ENCODE results near the gene WDR59.

Gene WDR59

DNA sequence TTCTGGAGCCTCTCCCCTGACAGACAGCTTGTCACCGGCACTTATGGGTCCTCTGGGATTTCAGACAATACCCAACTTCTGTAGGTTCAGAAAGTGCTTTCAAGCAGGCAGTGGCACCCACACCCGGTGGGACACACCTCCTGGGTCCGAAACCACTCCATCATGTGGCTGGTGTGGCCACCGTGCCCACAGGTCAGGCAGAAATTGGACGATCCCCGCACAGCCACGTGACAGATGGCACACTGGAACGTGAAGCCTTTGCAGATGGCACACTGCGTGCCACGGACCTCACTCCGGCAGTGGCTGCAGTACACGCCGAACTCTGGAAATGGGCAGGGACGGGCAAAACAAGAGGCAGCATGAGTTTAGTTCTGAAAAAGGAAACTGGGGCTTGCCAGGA is 110.8 kb downstream of the WDR59 start:
- no peaks in the 10 kb centered on the region for H3K36me3 ChIP-seq (replicated peaks; ENCODE audit: insufficient read depth, low read length)
- H3K27ac ChIP-seq (ENCODE audit: low read length): no peak overlapping the region
- no peak overlapping the region for H3K4me3 ChIP-seq (ENCODE audit: low read length)
- no peaks in the 10 kb centered on the region for H3K79me2 ChIP-seq (ENCODE audit: low read length)
- no peak overlapping the region for H3K4me2 ChIP-seq (ENCODE audit: low read depth, low read length)
- TF ChIP-seq, protein P1, sequence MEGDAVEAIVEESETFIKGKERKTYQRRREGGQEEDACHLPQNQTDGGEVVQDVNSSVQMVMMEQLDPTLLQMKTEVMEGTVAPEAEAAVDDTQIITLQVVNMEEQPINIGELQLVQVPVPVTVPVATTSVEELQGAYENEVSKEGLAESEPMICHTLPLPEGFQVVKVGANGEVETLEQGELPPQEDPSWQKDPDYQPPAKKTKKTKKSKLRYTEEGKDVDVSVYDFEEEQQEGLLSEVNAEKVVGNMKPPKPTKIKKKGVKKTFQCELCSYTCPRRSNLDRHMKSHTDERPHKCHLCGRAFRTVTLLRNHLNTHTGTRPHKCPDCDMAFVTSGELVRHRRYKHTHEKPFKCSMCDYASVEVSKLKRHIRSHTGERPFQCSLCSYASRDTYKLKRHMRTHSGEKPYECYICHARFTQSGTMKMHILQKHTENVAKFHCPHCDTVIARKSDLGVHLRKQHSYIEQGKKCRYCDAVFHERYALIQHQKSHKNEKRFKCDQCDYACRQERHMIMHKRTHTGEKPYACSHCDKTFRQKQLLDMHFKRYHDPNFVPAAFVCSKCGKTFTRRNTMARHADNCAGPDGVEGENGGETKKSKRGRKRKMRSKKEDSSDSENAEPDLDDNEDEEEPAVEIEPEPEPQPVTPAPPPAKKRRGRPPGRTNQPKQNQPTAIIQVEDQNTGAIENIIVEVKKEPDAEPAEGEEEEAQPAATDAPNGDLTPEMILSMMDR (IDR thresholded peaks at IDR 0.05; ENCODE audit: low read length): no peak
- TF ChIP-seq EZH2 (optimal IDR thresholded peaks at IDR 0.05; ENCODE audit: low read depth, low read length) (no peak), EZH2phosphoT487 (IDR thresholded peaks at IDR 0.05; ENCODE audit: low read length) (no peak)
- no peaks in the 10 kb centered on the region for H3K9me3 ChIP-seq (replicated peaks; ENCODE audit: insufficient read depth, low read length)
- H2AFZ ChIP-seq (ENCODE audit: low read length): no peak overlapping the region
- no peak for DNase-seq
- no peaks in the 10 kb centered on the region for H3F3A ChIP-seq (ENCODE audit: insufficient read depth, low read length)
- H3K27me3 ChIP-seq (replicated peaks; ENCODE audit: insufficient read depth, low read length): no peaks in the 10 kb centered on the region
- H3K4me1 ChIP-seq (ENCODE audit: low read length): no peaks in the 10 kb centered on the region
- no peaks in the 10 kb centered on the region for H4K20me1 ChIP-seq (ENCODE audit: insufficient read depth, low read length)
- H3K9ac ChIP-seq (ENCODE audit: low read length): no peak overlapping the region
- no peaks in the 10 kb centered on the region for H3K9me2 ChIP-seq (replicated peaks; ENCODE audit: insufficient read depth, low read length)

DNA sequence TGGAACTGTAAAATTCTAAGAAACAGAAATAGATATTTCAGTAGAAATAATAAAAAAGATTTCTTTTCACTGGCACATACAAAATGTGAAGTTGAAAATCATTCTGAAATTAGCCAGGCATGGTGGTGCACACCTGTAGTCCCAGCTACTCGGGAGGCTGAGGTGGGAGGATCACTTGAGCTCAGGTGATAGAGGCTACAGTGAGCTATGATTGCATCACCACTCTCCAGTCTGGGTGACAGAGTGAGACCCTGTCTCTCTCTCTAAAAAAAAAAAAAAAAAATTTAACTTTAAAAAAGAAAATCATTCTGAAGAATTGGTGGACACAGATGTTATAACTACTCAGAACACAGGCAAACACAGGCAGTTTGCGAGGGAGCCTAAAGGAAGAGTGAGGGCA is 112.6 kb downstream of the WDR59 start:
- no peaks in the 10 kb centered on the region for H3K9me3 ChIP-seq (replicated peaks; ENCODE audit: insufficient read depth, low read length)
- no peaks in the 10 kb centered on the region for H3K79me2 ChIP-seq (ENCODE audit: low read length)
- TF ChIP-seq EZH2 (optimal IDR thresholded peaks at IDR 0.05; ENCODE audit: low read depth, low read length): no peak
- TF ChIP-seq, protein P1 (IDR thresholded peaks at IDR 0.05; ENCODE audit: low read length): no peak
- no peak for TF ChIP-seq EZH2phosphoT487 (IDR thresholded peaks at IDR 0.05; ENCODE audit: low read length)
- no peak overlapping the region for H3K9ac ChIP-seq (ENCODE audit: low read length)
- H3K4me2 ChIP-seq (ENCODE audit: low read depth, low read length): no peak overlapping the region
- H2AFZ ChIP-seq (ENCODE audit: low read length): no peak overlapping the region
- no peaks in the 10 kb centered on the region for H3K27me3 ChIP-seq (replicated peaks; ENCODE audit: insufficient read depth, low read length)
- no peaks in the 10 kb centered on the region for H4K20me1 ChIP-seq (ENCODE audit: insufficient read depth, low read length)
- no peaks in the 10 kb centered on the region for H3K36me3 ChIP-seq (replicated peaks; ENCODE audit: insufficient read depth, low read length)
- DNase-seq: no peak
- no peaks in the 10 kb centered on the region for H3K9me2 ChIP-seq (replicated peaks; ENCODE audit: insufficient read depth, low read length)
- H3K4me3 ChIP-seq (ENCODE audit: low read length): no peak overlapping the region
- no peaks in the 10 kb centered on the region for H3K4me1 ChIP-seq (ENCODE audit: low read length)
- H3K27ac ChIP-seq (ENCODE audit: low read length): no peak overlapping the region
- H3F3A ChIP-seq (ENCODE audit: insufficient read depth, low read length): no peaks in the 10 kb centered on the region

DNA sequence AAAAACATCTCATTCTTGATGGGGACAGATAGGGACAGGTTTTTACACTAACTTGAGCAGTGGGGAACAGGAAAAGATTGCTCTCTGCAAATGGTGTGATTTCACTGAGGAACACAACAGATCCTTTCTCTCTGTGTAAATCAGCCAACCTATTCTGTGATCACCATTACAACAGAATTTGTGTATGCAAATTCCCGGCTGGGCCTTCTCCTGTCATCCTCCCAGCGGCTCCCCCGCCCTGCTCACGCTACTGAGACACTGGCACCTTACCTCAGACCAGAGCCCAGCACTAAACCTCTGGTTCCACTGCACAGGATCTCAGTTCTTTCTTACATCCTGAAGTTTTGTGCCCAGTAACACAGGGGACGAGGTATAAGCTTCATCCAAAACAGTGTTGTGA is 113.3 kb downstream of the WDR59 start:
- H3K27me3 ChIP-seq (replicated peaks; ENCODE audit: insufficient read depth, low read length): no peaks in the 10 kb centered on the region
- H3K36me3 ChIP-seq (replicated peaks; ENCODE audit: insufficient read depth, low read length): no peaks in the 10 kb centered on the region
- TF ChIP-seq EZH2phosphoT487 (IDR thresholded peaks at IDR 0.05; ENCODE audit: low read length) (no peak), EZH2 (optimal IDR thresholded peaks at IDR 0.05; ENCODE audit: low read depth, low read length) (no peak)
- TF ChIP-seq, protein P1 (IDR thresholded peaks at IDR 0.05; ENCODE audit: low read length): no peak
- no peaks in the 10 kb centered on the region for H3K9me3 ChIP-seq (replicated peaks; ENCODE audit: insufficient read depth, low read length)
- H3K4me2 ChIP-seq (ENCODE audit: low read depth, low read length): no peak overlapping the region
- no peak for DNase-seq
- no peak overlapping the region for H3K9ac ChIP-seq (ENCODE audit: low read length)
- no peak overlapping the region for H2AFZ ChIP-seq (ENCODE audit: low read length)
- no peaks in the 10 kb centered on the region for H3K79me2 ChIP-seq (ENCODE audit: low read length)
- no peaks in the 10 kb centered on the region for H3K4me1 ChIP-seq (ENCODE audit: low read length)
- H3K27ac ChIP-seq (ENCODE audit: low read length): no peak overlapping the region
- no peaks in the 10 kb centered on the region for H3K9me2 ChIP-seq (replicated peaks; ENCODE audit: insufficient read depth, low read length)
- H3K4me3 ChIP-seq (ENCODE audit: low read length): no peak overlapping the region
- no peaks in the 10 kb centered on the region for H3F3A ChIP-seq (ENCODE audit: insufficient read depth, low read length)
- no peaks in the 10 kb centered on the region for H4K20me1 ChIP-seq (ENCODE audit: insufficient read depth, low read length)
